Neutrophil (primary cell): Measurements from ENCODE around the gene FAM124A.

Source experiments
- H3K27ac ChIP-seq: fragments of 200-600 bp; sonication (generic); 2 replicates; pipeline ENCODE4 v1.5.1; 2016; ENCODE audit warnings: mild to moderate bottlenecking, moderate library complexity
- H3K27me3 ChIP-seq: fragments of 200-600 bp; sonication (generic); 2 replicates; pipeline ENCODE4 v1.6.0; 2016; ENCODE audit warnings: mild to moderate bottlenecking
- H3K36me3 ChIP-seq: fragments of 200-600 bp; sonication (generic); 2 replicates; pipeline ENCODE4 v1.5.1; 2017
- H3K4me1 ChIP-seq, 2 experiments: fragments of 200-600 bp in 1 of 2; sonication (generic) in 1 of 2; 1 replicate in 1 of 2; 2 replicates in 1 of 2; pipeline versions ENCODE4 v1.5.1 to v1.6.1; 2013 to 2016; ENCODE audit warnings: low read depth in 1 of 2, low read length in 1 of 2, mild to moderate bottlenecking in 1 of 2, moderate library complexity in 1 of 2; ENCODE audit not compliant: control insufficient read depth in 1 of 2, insufficient read depth in 1 of 2
- H3K4me3 ChIP-seq, 2 experiments: fragments of 200-600 bp in 1 of 2; sonication (generic) in 1 of 2; 1 replicate in 1 of 2; 2 replicates in 1 of 2; pipeline ENCODE4 v1.5.1; 2013 to 2016; ENCODE audit warnings: low read depth in 1 of 2, low read length in 1 of 2, mild to moderate bottlenecking in 1 of 2, moderate library complexity in 1 of 2
- H3K9me3 ChIP-seq: fragments of 200-600 bp; sonication (generic); 2 replicates; pipeline ENCODE4 v1.5.1; 2016
- CTCF ChIP-seq: fragments of 200-600 bp; sonication (generic); IDR thresholded peaks from 2 replicates; pipeline ENCODE4 v1.5.1; 2016; ENCODE audit warnings: antibody characterized with exemption

The FAM124A gene

GRCh38 chr13:51246418-51247277 is 24.4 kb downstream of the FAM124A start:
- Histone ChIP-seq H3K36me3 (no peaks in the 10 kb centered on the region), H3K4me3 (no peak overlapping the region), H3K4me1 (no peaks in the 10 kb centered on the region), H3K27me3 (no peaks in the 10 kb centered on the region), H3K9me3 (no peaks in the 10 kb centered on the region), H3K27ac (no peak overlapping the region)
- no peak for TF ChIP-seq CTCF

- TF ChIP-seq CTCF = no peak
- Histone ChIP-seq H3K4me3 (no peak overlapping the region), H3K27me3 (no peaks in the 10 kb centered on the region)
Measured at GRCh38 chr13:51249255-51249654, 27.1 kb downstream of the FAM124A start.

GRCh38 chr13:51249770-51250741 is 27.9 kb downstream of the FAM124A start:
- Histone ChIP-seq H3K9me3 (no peaks in the 10 kb centered on the region), H3K27ac (no peak overlapping the region), H3K36me3 (no peaks in the 10 kb centered on the region), H3K4me1 (peaks cover 6 to 8% of the 10 kb centered on the region in 2 experiments), H3K4me3 (no peak overlapping the region), H3K27me3 (no peaks in the 10 kb centered on the region)
- TF ChIP-seq CTCF = no peak

More at GRCh38 chr13:51249255-51249654, 27.1 kb downstream of the FAM124A start:
- Histone ChIP-seq H3K9me3 (no peaks in the 10 kb centered on the region), H3K4me1 (peaks cover 6 to 8% of the 10 kb centered on the region in 2 experiments), H3K27ac (no peak overlapping the region), H3K36me3 (no peaks in the 10 kb centered on the region)

GRCh38 chr13:51251480-51251879 is 29.3 kb downstream of the FAM124A start:
- H3K4me1 ChIP-seq = peaks cover 6 to 8% of the 10 kb centered on the region in 2 experiments
- no peaks in the 10 kb centered on the region for H3K36me3 ChIP-seq
- TF ChIP-seq CTCF = no peak
- no peaks in the 10 kb centered on the region for H3K9me3 ChIP-seq
- H3K27ac ChIP-seq = no peak overlapping the region
- H3K4me3 ChIP-seq = no peak overlapping the region
- H3K27me3 ChIP-seq = no peaks in the 10 kb centered on the region

GRCh38 chr13:51252954-51253532 is 30.8 kb downstream of the FAM124A start:
- H3K27me3 ChIP-seq = no peaks in the 10 kb centered on the region
- no peak overlapping the region for H3K4me3 ChIP-seq
- TF ChIP-seq CTCF = no peak
- no peaks in the 10 kb centered on the region for H3K9me3 ChIP-seq
- H3K36me3 ChIP-seq = no peaks in the 10 kb centered on the region
- peaks cover 6 to 8% of the 10 kb centered on the region in 2 experiments for H3K4me1 ChIP-seq
- H3K27ac ChIP-seq = no peak overlapping the region
